ENCODE data around the gene KIR3DL2.
"Not testable (repeated sequence)": the region's sequence is repeated elsewhere in the genome, so short reads cannot be mapped to it uniquely, and the experiment has no call there.

DNA sequence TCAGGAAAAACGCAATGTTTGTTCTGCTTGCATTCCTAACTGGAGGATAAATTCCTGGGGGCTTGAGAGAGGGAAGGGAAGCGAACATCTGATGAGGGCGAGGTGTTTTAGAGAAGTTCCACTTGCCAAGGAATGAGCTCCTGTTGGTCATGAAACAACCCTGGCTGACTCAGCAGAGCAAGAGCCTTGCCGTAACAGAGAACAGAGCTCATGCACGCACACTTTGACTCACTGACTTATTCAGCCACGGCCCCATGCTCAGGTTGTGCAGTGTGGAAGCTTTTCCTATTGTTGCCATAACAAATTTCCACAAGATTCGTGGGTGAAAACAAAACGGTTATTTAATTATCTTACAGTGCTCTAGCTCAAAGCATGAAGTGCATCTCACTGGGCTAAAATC, 7.1 kb upstream of the KIR3DL2 start:
- TF ChIP-seq, protein P1, sequence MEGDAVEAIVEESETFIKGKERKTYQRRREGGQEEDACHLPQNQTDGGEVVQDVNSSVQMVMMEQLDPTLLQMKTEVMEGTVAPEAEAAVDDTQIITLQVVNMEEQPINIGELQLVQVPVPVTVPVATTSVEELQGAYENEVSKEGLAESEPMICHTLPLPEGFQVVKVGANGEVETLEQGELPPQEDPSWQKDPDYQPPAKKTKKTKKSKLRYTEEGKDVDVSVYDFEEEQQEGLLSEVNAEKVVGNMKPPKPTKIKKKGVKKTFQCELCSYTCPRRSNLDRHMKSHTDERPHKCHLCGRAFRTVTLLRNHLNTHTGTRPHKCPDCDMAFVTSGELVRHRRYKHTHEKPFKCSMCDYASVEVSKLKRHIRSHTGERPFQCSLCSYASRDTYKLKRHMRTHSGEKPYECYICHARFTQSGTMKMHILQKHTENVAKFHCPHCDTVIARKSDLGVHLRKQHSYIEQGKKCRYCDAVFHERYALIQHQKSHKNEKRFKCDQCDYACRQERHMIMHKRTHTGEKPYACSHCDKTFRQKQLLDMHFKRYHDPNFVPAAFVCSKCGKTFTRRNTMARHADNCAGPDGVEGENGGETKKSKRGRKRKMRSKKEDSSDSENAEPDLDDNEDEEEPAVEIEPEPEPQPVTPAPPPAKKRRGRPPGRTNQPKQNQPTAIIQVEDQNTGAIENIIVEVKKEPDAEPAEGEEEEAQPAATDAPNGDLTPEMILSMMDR (IDR thresholded peaks at IDR 0.05), result not testable (repeated sequence)
- TF ChIP-seq POLR2A (IDR thresholded peaks at IDR 0.05), result not testable (repeated sequence)

All from uterus (tissue), 2 donors.